Karpas-422 (cell line): ENCODE measurements around the gene CACNA1C. TPM values are rescaled to one million over a fixed set of nuclear protein-coding genes. Genes with fewer than 3 reads are reported as not detected.

Experiments used
- DNase-seq: peaks from one replicate; pipeline ENCODE4 v3.0.0-alpha.2; 2015
- H2AFZ ChIP-seq: fragments of 200-600 bp; sonication (generic); 2 replicates; pipeline ENCODE4 v1.6.1; 2014; ENCODE audit warnings: antibody characterized with exemption, low read length, mixed read lengths
- H3K27ac ChIP-seq: fragments of 200-600 bp; sonication (generic); 2 replicates; pipeline ENCODE4 v1.5.1; 2014; ENCODE audit warnings: mild to moderate bottlenecking, low read length, moderate library complexity
- H3K27me3 ChIP-seq: fragments of 200-600 bp; sonication (generic); 2 replicates; pipeline ENCODE4 v1.6.1; 2014; ENCODE audit warnings: low read length, mixed read lengths
- H3K36me3 ChIP-seq: fragments of 200-600 bp; sonication (generic); 2 replicates; pipeline ENCODE4 v1.6.1; 2014; ENCODE audit warnings: low read length, mixed read lengths; ENCODE audit not compliant: insufficient read depth
- H3K4me1 ChIP-seq: fragments of 200-600 bp; sonication (generic); 2 replicates; pipeline ENCODE4 v1.6.1; 2014; ENCODE audit warnings: mild to moderate bottlenecking, low read length, mixed read lengths
- H3K4me2 ChIP-seq: fragments of 200-600 bp; sonication (generic); 2 replicates; pipeline ENCODE4 v1.6.1; 2014; ENCODE audit warnings: low read length, low read depth, mild to moderate bottlenecking; ENCODE audit not compliant: poor library complexity, severe bottlenecking
- H3K4me3 ChIP-seq: fragments of 200-600 bp; sonication (generic); 2 replicates; pipeline ENCODE4 v1.5.1; 2014; ENCODE audit warnings: mild to moderate bottlenecking, antibody characterized with exemption, low read length, mixed read lengths
- H3K79me2 ChIP-seq: fragments of 200-600 bp; sonication (generic); 2 replicates; pipeline ENCODE4 v1.6.1; 2014; ENCODE audit warnings: mild to moderate bottlenecking, low read length, mixed read lengths
- H3K9ac ChIP-seq: fragments of 200-600 bp; sonication (generic); 2 replicates; pipeline ENCODE4 v1.6.0; 2014; ENCODE audit warnings: low read length
- H3K9me2 ChIP-seq: fragments of 200-600 bp; sonication (generic), shearing (Covaris generic); replicated peaks from 2 replicates; pipeline ENCODE4 v1.6.0; 2014; ENCODE audit warnings: mild to moderate bottlenecking, low read length, moderate library complexity; ENCODE audit not compliant: insufficient read depth
- H3K9me3 ChIP-seq: fragments of 300-700, 200-600 bp; sonication (generic); 2 replicates; pipeline ENCODE4 v1.6.1; 2014; ENCODE audit warnings: low read length, mixed read lengths
- H4K20me1 ChIP-seq: fragments of 200-600 bp; sonication (generic); 2 replicates; pipeline ENCODE4 v1.6.1; 2014; ENCODE audit warnings: mild to moderate bottlenecking, antibody characterized with exemption, low read length, low read depth; ENCODE audit not compliant: insufficient read depth
- total RNA-seq: library from RNA; depleted of rRNA; stranded (reverse); fragments of >200 nt; shearing (Covaris generic); gene quantifications from 2 replicates; pipeline ENCODE4 v1.2.3, GENCODE V29; 2014; ENCODE audit warnings: low replicate concordance

CACNA1C gene
- total RNA-seq, 1 experiment from 2014 or later = 0.11 TPM

GRCh38 chr12:2380946-2381345 lies 328.2 kb downstream of the CACNA1C start:
- no peaks in the 10 kb centered on the region for H4K20me1 ChIP-seq
- no peak overlapping the region for H3K27ac ChIP-seq
- no peak for DNase-seq
- H3K4me1 ChIP-seq = no peaks in the 10 kb centered on the region
- H3K9ac ChIP-seq = no peak overlapping the region
- H3K9me3 ChIP-seq = no peaks in the 10 kb centered on the region
- H2AFZ ChIP-seq = no peak overlapping the region
- no peaks in the 10 kb centered on the region for H3K36me3 ChIP-seq
- no peaks in the 10 kb centered on the region for H3K9me2 ChIP-seq
- H3K4me2 ChIP-seq = no peak overlapping the region
- H3K4me3 ChIP-seq = no peak overlapping the region
- no peaks in the 10 kb centered on the region for H3K27me3 ChIP-seq
- no peaks in the 10 kb centered on the region for H3K79me2 ChIP-seq

DNA sequence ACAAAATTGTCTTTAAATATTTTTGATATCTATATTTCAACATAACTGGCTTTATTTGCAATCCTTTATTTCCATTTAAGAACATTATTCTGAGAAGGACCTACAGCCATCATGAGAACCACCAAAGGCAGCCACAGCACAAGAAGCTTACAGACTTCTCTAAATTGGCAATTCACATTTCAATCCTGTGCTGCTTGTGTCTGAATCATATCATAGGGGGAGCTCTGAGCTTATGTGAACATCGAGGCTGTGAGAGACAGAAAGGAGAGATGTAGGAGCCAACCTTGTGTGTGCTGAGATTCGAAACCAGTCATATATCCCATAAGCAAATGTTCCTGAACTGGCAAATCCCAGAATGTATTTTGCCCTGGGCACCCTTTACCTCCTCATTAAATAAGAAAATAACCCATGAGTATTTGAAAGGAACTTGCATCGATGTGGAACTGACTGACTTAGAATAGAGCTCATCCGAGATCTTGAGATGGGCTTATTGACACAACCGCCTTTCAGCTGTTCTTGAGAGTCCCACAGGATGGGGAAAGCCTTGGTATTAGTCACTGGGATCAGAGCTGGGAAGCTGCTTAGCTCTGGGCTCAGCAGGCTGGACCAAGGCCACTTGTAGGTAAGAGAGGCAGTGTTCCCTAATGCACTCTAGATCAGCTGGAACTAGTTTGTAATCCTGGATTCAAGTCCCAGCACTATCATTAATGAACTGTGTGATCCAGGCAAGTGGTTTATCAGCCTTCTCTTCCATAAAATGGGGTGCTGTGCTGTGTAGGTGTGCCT lies 329.8 kb downstream of the CACNA1C start:
- Histone ChIP-seq H4K20me1 (no peaks in the 10 kb centered on the region), H3K9me3 (no peaks in the 10 kb centered on the region), H3K4me3 (no peak overlapping the region), H3K36me3 (no peaks in the 10 kb centered on the region), H3K79me2 (no peaks in the 10 kb centered on the region), H3K4me2 (no peak overlapping the region), H3K9me2 (no peaks in the 10 kb centered on the region), H3K9ac (no peak overlapping the region), H2AFZ (no peak overlapping the region), H3K27ac (no peak overlapping the region), H3K27me3 (no peaks in the 10 kb centered on the region), H3K4me1 (no peaks in the 10 kb centered on the region)
- DNase-seq = peak; percentile 47

DNA sequence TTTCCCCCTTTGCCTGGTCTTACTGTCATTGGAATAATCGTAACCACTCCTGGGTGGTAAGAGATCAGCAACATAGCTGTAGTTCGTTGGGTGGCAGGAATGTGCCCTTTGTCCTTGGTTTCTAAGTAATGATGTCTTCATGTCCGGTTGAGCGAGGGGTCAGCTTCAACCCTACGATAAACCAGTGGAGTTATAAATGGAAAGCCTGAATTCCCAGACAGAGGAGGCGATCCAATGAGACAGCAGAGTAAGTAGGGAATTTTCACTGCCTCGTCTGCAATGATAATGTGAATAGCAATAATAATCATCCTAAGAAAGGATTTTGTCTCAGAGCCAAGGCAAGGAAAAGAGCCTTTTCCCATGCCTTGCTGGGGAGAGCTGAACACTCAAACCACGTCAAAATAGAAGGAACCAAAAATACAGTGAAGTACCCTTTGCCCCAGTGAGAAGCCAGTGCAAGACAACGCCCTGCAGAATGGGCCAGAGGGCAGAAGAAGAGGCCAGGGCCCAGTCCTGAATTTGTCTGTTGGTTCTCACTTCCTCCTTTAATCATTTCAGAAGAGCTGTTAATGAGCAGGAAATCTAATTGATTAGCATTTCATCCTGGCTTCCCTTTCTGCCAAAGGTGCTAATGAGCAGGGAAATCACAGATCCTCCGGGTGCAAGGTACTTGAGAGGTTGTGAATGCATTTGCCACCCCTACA lies 330.7 kb downstream of the CACNA1C start:
- Histone ChIP-seq H3K9ac (no peak overlapping the region), H3K79me2 (no peaks in the 10 kb centered on the region), H2AFZ (no peak overlapping the region), H3K27ac (no peak overlapping the region), H3K4me1 (no peaks in the 10 kb centered on the region), H3K27me3 (no peaks in the 10 kb centered on the region), H4K20me1 (no peaks in the 10 kb centered on the region), H3K9me3 (no peaks in the 10 kb centered on the region), H3K36me3 (no peaks in the 10 kb centered on the region), H3K4me2 (no peak overlapping the region), H3K9me2 (no peaks in the 10 kb centered on the region), H3K4me3 (no peak overlapping the region)
- DNase-seq = no peak

DNA sequence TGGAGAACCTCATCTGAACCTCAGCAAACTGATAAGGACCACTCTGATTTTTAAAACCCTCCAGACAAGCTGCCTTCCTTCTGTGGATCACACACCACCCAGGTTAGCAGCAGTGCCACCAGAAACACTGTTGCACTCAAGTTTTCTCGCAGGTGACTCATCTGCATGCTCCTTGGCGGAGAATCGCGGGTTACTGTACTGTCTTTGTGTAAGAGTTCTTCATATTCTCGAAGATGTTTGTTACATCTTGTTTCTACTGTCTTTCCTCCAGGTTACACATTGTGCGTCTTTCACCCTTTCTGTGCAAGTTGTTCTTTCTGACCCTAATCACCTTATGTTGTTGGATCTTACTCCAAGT lies 331.2 kb downstream of the CACNA1C start:
- Histone ChIP-seq H3K4me3 (no peak overlapping the region), H3K9me3 (no peaks in the 10 kb centered on the region), H3K36me3 (no peaks in the 10 kb centered on the region), H3K27ac (no peak overlapping the region), H4K20me1 (no peaks in the 10 kb centered on the region), H3K79me2 (no peaks in the 10 kb centered on the region), H3K9me2 (no peaks in the 10 kb centered on the region), H2AFZ (no peak overlapping the region), H3K27me3 (no peaks in the 10 kb centered on the region), H3K4me1 (no peaks in the 10 kb centered on the region), H3K9ac (no peak overlapping the region), H3K4me2 (no peak overlapping the region)
- DNase-seq = no peak

GRCh38 chr12:2384533-2385351 lies 332.0 kb downstream of the CACNA1C start:
- no peaks in the 10 kb centered on the region for H3K36me3 ChIP-seq
- H3K4me2 ChIP-seq = no peak overlapping the region
- H4K20me1 ChIP-seq = no peaks in the 10 kb centered on the region
- no peaks in the 10 kb centered on the region for H3K79me2 ChIP-seq
- H3K9me3 ChIP-seq = no peaks in the 10 kb centered on the region
- no peak overlapping the region for H3K9ac ChIP-seq
- H3K4me1 ChIP-seq = no peaks in the 10 kb centered on the region
- H3K27ac ChIP-seq = no peak overlapping the region
- H3K4me3 ChIP-seq = no peak overlapping the region
- H3K27me3 ChIP-seq = no peaks in the 10 kb centered on the region
- no peak overlapping the region for H2AFZ ChIP-seq
- no peaks in the 10 kb centered on the region for H3K9me2 ChIP-seq
- no peak for DNase-seq

DNA sequence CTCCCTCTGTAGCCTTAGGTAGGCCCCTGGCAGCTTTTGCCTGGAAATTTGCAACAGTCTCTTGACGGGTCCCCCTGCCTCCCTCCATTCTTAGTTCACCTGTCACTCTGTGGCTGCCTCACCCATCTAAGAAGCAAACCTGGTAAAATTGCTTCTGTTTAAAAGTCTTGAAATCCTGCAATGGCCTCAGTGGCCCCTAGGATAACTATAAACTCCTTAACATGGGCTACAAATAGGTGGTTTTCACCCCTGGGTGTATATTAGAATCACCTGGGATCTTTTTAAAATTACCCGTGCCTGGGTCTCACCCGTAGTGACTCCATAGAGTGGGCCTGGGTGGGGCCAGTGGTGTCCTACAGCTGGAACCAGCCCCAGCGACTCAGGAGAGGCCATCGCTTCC lies 332.7 kb downstream of the CACNA1C start:
- Histone ChIP-seq H4K20me1 (no peaks in the 10 kb centered on the region), H3K4me1 (no peaks in the 10 kb centered on the region), H3K9me2 (no peaks in the 10 kb centered on the region), H2AFZ (no peak overlapping the region), H3K4me2 (no peak overlapping the region), H3K9ac (no peak overlapping the region), H3K36me3 (no peaks in the 10 kb centered on the region), H3K27ac (no peak overlapping the region), H3K4me3 (no peak overlapping the region), H3K79me2 (no peaks in the 10 kb centered on the region), H3K9me3 (no peaks in the 10 kb centered on the region), H3K27me3 (no peaks in the 10 kb centered on the region)
- DNase-seq = no peak

GRCh38 chr12:2386566-2386965 lies 333.8 kb downstream of the CACNA1C start:
- H3K4me2 ChIP-seq = no peak overlapping the region
- H3K36me3 ChIP-seq = no peaks in the 10 kb centered on the region
- no peaks in the 10 kb centered on the region for H3K9me3 ChIP-seq
- H3K27me3 ChIP-seq = no peaks in the 10 kb centered on the region
- H3K9ac ChIP-seq = no peak overlapping the region
- H3K79me2 ChIP-seq = no peaks in the 10 kb centered on the region
- no peaks in the 10 kb centered on the region for H3K4me1 ChIP-seq
- H2AFZ ChIP-seq = no peak overlapping the region
- no peak for DNase-seq
- no peak overlapping the region for H3K27ac ChIP-seq
- H3K4me3 ChIP-seq = no peak overlapping the region
- no peaks in the 10 kb centered on the region for H3K9me2 ChIP-seq
- no peaks in the 10 kb centered on the region for H4K20me1 ChIP-seq
